ENCODE data around the gene OGDH.

- no peak for TF ChIP-seq CTCF (IDR thresholded peaks at IDR 0.05)
- TF ChIP-seq POLR2A (IDR thresholded peaks at IDR 0.05) = no peak
- no peak for TF ChIP-seq POLR2AphosphoS5 (IDR thresholded peaks at IDR 0.05)
Measured at GRCh38 chr7:44650772-44651171, 44.3 kb downstream of the OGDH start.

Data from breast epithelium (tissue), 3 donors.